ENCODE measurements around the gene ANKMY1. TPM values are rescaled to one million over a fixed set of nuclear protein-coding genes. Genes with fewer than 3 reads are reported as not detected.

The ANKMY1 gene
- total RNA-seq, 4 donors from 2014 or later: 7.0 to 12.0 (median 8.9) TPM

DNA sequence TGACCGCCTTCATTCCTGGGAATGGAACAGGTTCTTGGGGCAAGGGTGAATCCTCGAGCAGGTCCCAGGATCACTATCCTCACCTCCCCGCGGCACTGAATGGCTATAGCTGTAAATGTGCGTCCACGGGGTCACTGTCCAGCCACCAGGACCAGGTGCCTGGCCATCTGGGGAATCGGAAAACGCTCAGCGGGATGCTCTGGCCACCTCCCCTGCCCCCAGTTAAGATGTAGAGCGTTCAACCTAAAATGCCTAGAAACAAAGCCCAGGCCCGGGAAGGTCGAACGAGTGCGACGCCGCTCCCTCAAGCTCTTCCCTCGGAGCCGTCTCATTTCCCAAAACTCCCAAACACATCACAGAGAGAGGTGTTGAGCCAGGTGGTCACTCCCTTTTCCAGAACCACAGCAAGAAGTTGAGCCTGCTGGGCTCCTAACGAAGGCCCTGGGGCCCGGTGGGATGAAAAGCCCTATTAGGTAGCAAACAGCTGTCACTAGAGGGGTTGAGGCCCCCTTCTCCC, 28.0 kb upstream of the ANKMY1 start:
- ATAC-seq: no peak
- Histone ChIP-seq H3K4me1 (peaks cover 0 to 61% (median 27%) of the 10 kb centered on the region in 3 donors), H3K9me3 (no peaks in the 10 kb centered on the region), H3K27me3 (no peaks in the 10 kb centered on the region), H3K36me3 (peaks cover 0 to 23% of the 10 kb centered on the region in 2 donors), H3K27ac (peak overlapping the region; percentile 85 to 93 (median 91)), H3K4me3 (peak overlapping the region; percentile 55 to 70)
- 0% methylated on average over 9 of the region's 20 CpGs; no CpG with 5 or more reads in 1 of the 2 donors for WGBS, 2 donors (ENCODE audit: low coverage in 1 of 2)
- TF ChIP-seq POLR2A (IDR thresholded peaks at IDR 0.05): no peak
- TF ChIP-seq POLR2AphosphoS5 (IDR thresholded peaks at IDR 0.05): no peak
- no peak for TF ChIP-seq CTCF (IDR thresholded peaks at IDR 0.05)
- TF ChIP-seq EP300 (IDR thresholded peaks at IDR 0.05): no peak

- Histone ChIP-seq H3K36me3 (peaks cover 0 to 19% of the 10 kb centered on the region in 2 donors), H3K4me3 (peak overlapping the region in 1 of 2 donors; percentile 70), H3K4me1 (peaks cover 0 to 67% (median 27%) of the 10 kb centered on the region in 3 donors), H3K27ac (peak overlapping the region in 2 of 4 donors; percentile 91), H3K9me3 (no peaks in the 10 kb centered on the region), H3K27me3 (no peaks in the 10 kb centered on the region)
- ATAC-seq: no peak
- TF ChIP-seq POLR2AphosphoS5 (IDR thresholded peaks at IDR 0.05): no peak
- TF ChIP-seq CTCF (IDR thresholded peaks at IDR 0.05): no peak
- no peak for TF ChIP-seq EP300 (IDR thresholded peaks at IDR 0.05)
- 93% methylated on average over 3 of the region's 6 CpGs; no CpG with 5 or more reads in 1 of the 2 donors for WGBS, 2 donors (ENCODE audit: low coverage in 1 of 2)
Observed at GRCh38 chr2:240585101-240585500, 27.3 kb upstream of the ANKMY1 start.

- 68 to 80% methylated on average over 2 to 3 of the region's 4 CpGs for WGBS, 2 donors (ENCODE audit: low coverage in 1 of 2)
Observed at GRCh38 chr2:240584486-240585031, 26.8 kb upstream of the ANKMY1 start.

DNA sequence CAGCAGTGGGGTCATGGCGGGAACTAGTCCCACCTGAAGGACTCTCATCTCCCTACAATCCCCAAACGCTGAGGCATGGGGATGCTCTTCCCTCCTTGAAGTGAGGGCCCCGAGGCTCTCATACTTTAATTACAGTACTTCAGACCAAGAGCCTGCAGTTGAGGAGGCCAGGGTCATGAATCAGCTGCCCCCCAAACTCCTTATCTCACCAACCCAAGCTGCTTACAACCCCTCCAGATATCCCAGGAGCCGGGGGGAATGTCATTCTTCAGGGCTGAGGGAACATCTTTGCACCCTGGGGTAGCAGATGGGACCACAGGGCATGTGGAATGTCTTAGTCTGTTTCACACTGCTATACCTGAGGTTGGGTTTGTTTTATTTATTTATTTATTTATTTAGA, 26.0 kb upstream of the ANKMY1 start:
- 80% methylated on average over 1 to 3 of the region's 4 CpGs for whole genome bisulfite sequencing, 2 donors (ENCODE audit: low coverage in 1 of 2)
- Histone ChIP-seq H3K4me3 (no peak overlapping the region), H3K36me3 (peaks cover 0 to 12% of the 10 kb centered on the region in 2 donors), H3K4me1 (peaks cover 0 to 73% (median 33%) of the 10 kb centered on the region in 3 donors), H3K9me3 (no peaks in the 10 kb centered on the region), H3K27ac (no peak overlapping the region), H3K27me3 (no peaks in the 10 kb centered on the region)
- no peak for ATAC-seq
- TF ChIP-seq POLR2A (IDR thresholded peaks at IDR 0.05) (no peak), CTCF (IDR thresholded peaks at IDR 0.05) (no peak), POLR2AphosphoS5 (IDR thresholded peaks at IDR 0.05) (no peak), EP300 (IDR thresholded peaks at IDR 0.05) (no peak)

More at GRCh38 chr2:240584486-240585031, 26.8 kb upstream of the ANKMY1 start:
- Histone ChIP-seq H3K4me1 (peaks cover 0 to 73% (median 30%) of the 10 kb centered on the region in 3 donors), H3K27me3 (no peaks in the 10 kb centered on the region), H3K36me3 (peaks cover 0 to 14% of the 10 kb centered on the region in 2 donors), H3K27ac (peak overlapping the region in 2 of 4 donors; percentile 35 to 91), H3K9me3 (no peaks in the 10 kb centered on the region), H3K4me3 (peak overlapping the region in 1 of 2 donors; percentile 70)
- TF ChIP-seq POLR2AphosphoS5 (IDR thresholded peaks at IDR 0.05): no peak
- no peak for TF ChIP-seq POLR2A (IDR thresholded peaks at IDR 0.05)
- ATAC-seq: no peak

GRCh38 chr2:240582781-240583180, 25.0 kb upstream of the ANKMY1 start:
- H3K27me3 ChIP-seq: no peaks in the 10 kb centered on the region
- no peak for ATAC-seq
- WGBS, 2 donors (ENCODE audit: low coverage in 1 of 2): 72 to 75% methylated on average over 2 to 3 of the region's 3 CpGs
- no peaks in the 10 kb centered on the region for H3K9me3 ChIP-seq
- TF ChIP-seq POLR2AphosphoS5 (IDR thresholded peaks at IDR 0.05): no peak
- no peak overlapping the region for H3K4me3 ChIP-seq
- H3K36me3 ChIP-seq: peaks cover 0 to 22% of the 10 kb centered on the region in 2 donors
- H3K4me1 ChIP-seq: peaks cover 0 to 64% (median 24%) of the 10 kb centered on the region in 3 donors
- no peak overlapping the region for H3K27ac ChIP-seq

GRCh38 chr2:240581811-240582210, 24.0 kb upstream of the ANKMY1 start:
- no peaks in the 10 kb centered on the region for H3K9me3 ChIP-seq
- peaks cover 0 to 32% of the 10 kb centered on the region in 2 donors for H3K36me3 ChIP-seq
- peaks cover 0 to 56% (median 20%) of the 10 kb centered on the region in 3 donors for H3K4me1 ChIP-seq
- no peak overlapping the region for H3K4me3 ChIP-seq
- 89 to 100% methylated on average over 1 to 3 of the region's 5 CpGs for WGBS, 2 donors (ENCODE audit: low coverage in 1 of 2)
- no peaks in the 10 kb centered on the region for H3K27me3 ChIP-seq
- no peak for ATAC-seq
- no peak for TF ChIP-seq POLR2A (IDR thresholded peaks at IDR 0.05)
- TF ChIP-seq POLR2AphosphoS5 (IDR thresholded peaks at IDR 0.05): no peak
- TF ChIP-seq CTCF (IDR thresholded peaks at IDR 0.05): no peak
- no peak for TF ChIP-seq EP300 (IDR thresholded peaks at IDR 0.05)
- H3K27ac ChIP-seq: no peak overlapping the region
